GM12865 (cell line): Measurements from ENCODE around the gene CYP2C8.
"Not testable (repeated sequence)": the region's sequence is repeated elsewhere in the genome, so short reads cannot be mapped to it uniquely, and the experiment has no call there.

Source experiments
- DNase-seq: peaks from one replicate; pipeline ENCODE4 v3.0.0; 2010; ENCODE audit warnings: low read depth
- H3K4me3 ChIP-seq: 2 replicates; pipeline ENCODE4 v1.5.1; 2011; ENCODE audit warnings: mild to moderate bottlenecking, low read depth, low read length, control low read depth
- CTCF ChIP-seq: IDR thresholded peaks from 2 replicates; pipeline ENCODE4 v1.5.1; 2011; ENCODE audit warnings: low read length, control low read depth, low read depth, inconsistent platforms; ENCODE audit not compliant: insufficient read depth; ENCODE audit errors: missing control alignments

The CYP2C8 gene

GRCh38 chr10:95069286-95069685, at the start of gene CYP2C8:
CYP2C8 (minus strand) TSS chr10:95069497; CDS start chr10:95069402, 95 bp downstream.
- no peak for TF ChIP-seq CTCF
- H3K4me3 ChIP-seq: no peak within 1 kb of the TSS
- DNase-seq: no peak

GRCh38 chr10:95116869-95117269, 47.6 kb upstream of the CYP2C8 start:
- H3K4me3 ChIP-seq: no peak overlapping the region
- no peak for TF ChIP-seq CTCF
- DNase-seq: no peak

GRCh38 chr10:95110823-95111222, 41.5 kb upstream of the CYP2C8 start:
- not testable (repeated sequence) for H3K4me3 ChIP-seq

GRCh38 chr10:95097805-95098204, 28.5 kb upstream of the CYP2C8 start:
- TF ChIP-seq CTCF: no peak
- H3K4me3 ChIP-seq: no peak overlapping the region

More at GRCh38 chr10:95110823-95111222, 41.5 kb upstream of the CYP2C8 start:
- not testable (repeated sequence) for DNase-seq

GRCh38 chr10:95096143-95096542, 26.8 kb upstream of the CYP2C8 start:
- no peak for TF ChIP-seq CTCF
- no peak overlapping the region for H3K4me3 ChIP-seq
- no peak for DNase-seq

More at GRCh38 chr10:95097805-95098204, 28.5 kb upstream of the CYP2C8 start:
- no peak for DNase-seq

GRCh38 chr10:95079626-95080025, 10.3 kb upstream of the CYP2C8 start:
- not testable (repeated sequence) for H3K4me3 ChIP-seq, DNase-seq

GRCh38 chr10:95077556-95077955, 8.3 kb upstream of the CYP2C8 start:
- no peak overlapping the region for H3K4me3 ChIP-seq
- no peak for TF ChIP-seq CTCF
- DNase-seq: no peak

GRCh38 chr10:95071107-95071660, 1.9 kb upstream of the CYP2C8 start:
- H3K4me3 ChIP-seq: no peak overlapping the region
- DNase-seq: no peak
- no peak for TF ChIP-seq CTCF

GRCh38 chr10:95064125-95064524, 5.2 kb downstream of the CYP2C8 start:
- DNase-seq: not testable (repeated sequence)

More at GRCh38 chr10:95064125-95064524, 5.2 kb downstream of the CYP2C8 start:
- H3K4me3 ChIP-seq: not testable (repeated sequence)
